Measurements from ENCODE around the gene VEGFA. TPM values are rescaled to one million over a fixed set of nuclear protein-coding genes. Genes with fewer than 3 reads are reported as not detected.

Gene VEGFA
- polyA plus RNA-seq, 1 donor from 2014 or later, result 7.3 TPM

- no peak overlapping the region for H3K9ac ChIP-seq (ENCODE audit: low read length)
- no peak overlapping the region for H3K4me2 ChIP-seq (ENCODE audit: low read length)
- no peak overlapping the region for H3K4me3 ChIP-seq (ENCODE audit: low read length)
- no peaks in the 10 kb centered on the region for H3K27me3 ChIP-seq (ENCODE audit: insufficient read depth, low read depth, low read length)
- no peaks in the 10 kb centered on the region for H4K20me1 ChIP-seq (ENCODE audit: insufficient read depth)
- no peaks in the 10 kb centered on the region for H3K9me2 ChIP-seq (ENCODE audit: insufficient read depth, low read length)
- H3K36me3 ChIP-seq (ENCODE audit: insufficient read depth, low read length), result no peaks in the 10 kb centered on the region
- H3F3A ChIP-seq (ENCODE audit: insufficient read depth, low read length, poor library complexity, severe bottlenecking), result no peaks in the 10 kb centered on the region
- H3K79me2 ChIP-seq (replicated peaks; ENCODE audit: insufficient read depth, low read length), result no peaks in the 10 kb centered on the region
- no peak for TF ChIP-seq REST (IDR thresholded peaks at IDR 0.05; ENCODE audit: borderline replicate concordance)
- TF ChIP-seq MXI1 (conservative IDR thresholded peaks at IDR 0.05; ENCODE audit: poor library complexity, severe bottlenecking), result no peak
- no peak for TF ChIP-seq CTCF (IDR thresholded peaks at IDR 0.05; ENCODE audit: poor library complexity, severe bottlenecking)
- no peak for TF ChIP-seq POLR2AphosphoS5 (IDR thresholded peaks at IDR 0.05)
- no peak for TF ChIP-seq SMC3 (conservative IDR thresholded peaks at IDR 0.05; ENCODE audit: poor library complexity)
- no peak for TF ChIP-seq EP300 (conservative IDR thresholded peaks at IDR 0.05; ENCODE audit: poor library complexity, severe bottlenecking)
- no peak for TF ChIP-seq TAF1 (IDR thresholded peaks at IDR 0.05; ENCODE audit: low read depth)
- H2AFZ ChIP-seq (ENCODE audit: low read depth, low read length), result no peak overlapping the region
- no peaks in the 10 kb centered on the region for H3K9me3 ChIP-seq (ENCODE audit: low read length)
- no peak overlapping the region for H3K27ac ChIP-seq (ENCODE audit: low read length)
These were observed 28.2 kb upstream of the VEGFA start for GRCh38 chr6:43741829-43742228.

- Histone ChIP-seq H3K27me3 (ENCODE audit: insufficient read depth, low read depth, low read length) (no peaks in the 10 kb centered on the region), H3K27ac (ENCODE audit: low read length) (no peak overlapping the region), H3K9me2 (ENCODE audit: insufficient read depth, low read length) (no peaks in the 10 kb centered on the region), H4K20me1 (ENCODE audit: insufficient read depth) (no peaks in the 10 kb centered on the region), H2AFZ (ENCODE audit: low read depth, low read length) (no peak overlapping the region), H3K4me3 (ENCODE audit: low read length) (no peak overlapping the region), H3K36me3 (ENCODE audit: insufficient read depth, low read length) (no peaks in the 10 kb centered on the region), H3F3A (ENCODE audit: insufficient read depth, low read length, poor library complexity, severe bottlenecking) (no peaks in the 10 kb centered on the region), H3K4me2 (ENCODE audit: low read length) (no peak overlapping the region), H3K9ac (ENCODE audit: low read length) (no peak overlapping the region), H3K9me3 (ENCODE audit: low read length) (no peaks in the 10 kb centered on the region), H3K79me2 (replicated peaks; ENCODE audit: insufficient read depth, low read length) (no peaks in the 10 kb centered on the region)
- no peak for TF ChIP-seq REST (IDR thresholded peaks at IDR 0.05; ENCODE audit: borderline replicate concordance)
- TF ChIP-seq TAF1 (IDR thresholded peaks at IDR 0.05; ENCODE audit: low read depth), result no peak
- no peak for TF ChIP-seq MXI1 (conservative IDR thresholded peaks at IDR 0.05; ENCODE audit: poor library complexity, severe bottlenecking)
- no peak for TF ChIP-seq SMC3 (conservative IDR thresholded peaks at IDR 0.05; ENCODE audit: poor library complexity)
- TF ChIP-seq RAD21 (conservative IDR thresholded peaks at IDR 0.05), result no peak
- no peak for TF ChIP-seq CTCF (IDR thresholded peaks at IDR 0.05; ENCODE audit: poor library complexity, severe bottlenecking)
- TF ChIP-seq EP300 (conservative IDR thresholded peaks at IDR 0.05; ENCODE audit: poor library complexity, severe bottlenecking), result no peak
- TF ChIP-seq POLR2AphosphoS5 (IDR thresholded peaks at IDR 0.05), result no peak
- TF ChIP-seq EZH2 (IDR thresholded peaks at IDR 0.05; ENCODE audit: borderline replicate concordance, insufficient read depth, low read length, poor library complexity, severe bottlenecking), result no peak
These were observed 27.7 kb upstream of the VEGFA start for GRCh38 chr6:43742285-43742684.

All from neural cell (in vitro differentiated cells).